Iris pigment epithelial cell (primary cell): ENCODE data around the gene XKR7.

Experiments
- DNase-seq: peaks from one replicate; pipeline ENCODE4 v3.0.0-alpha.2; 2011; ENCODE audit warnings: low read depth

Gene XKR7

DNA sequence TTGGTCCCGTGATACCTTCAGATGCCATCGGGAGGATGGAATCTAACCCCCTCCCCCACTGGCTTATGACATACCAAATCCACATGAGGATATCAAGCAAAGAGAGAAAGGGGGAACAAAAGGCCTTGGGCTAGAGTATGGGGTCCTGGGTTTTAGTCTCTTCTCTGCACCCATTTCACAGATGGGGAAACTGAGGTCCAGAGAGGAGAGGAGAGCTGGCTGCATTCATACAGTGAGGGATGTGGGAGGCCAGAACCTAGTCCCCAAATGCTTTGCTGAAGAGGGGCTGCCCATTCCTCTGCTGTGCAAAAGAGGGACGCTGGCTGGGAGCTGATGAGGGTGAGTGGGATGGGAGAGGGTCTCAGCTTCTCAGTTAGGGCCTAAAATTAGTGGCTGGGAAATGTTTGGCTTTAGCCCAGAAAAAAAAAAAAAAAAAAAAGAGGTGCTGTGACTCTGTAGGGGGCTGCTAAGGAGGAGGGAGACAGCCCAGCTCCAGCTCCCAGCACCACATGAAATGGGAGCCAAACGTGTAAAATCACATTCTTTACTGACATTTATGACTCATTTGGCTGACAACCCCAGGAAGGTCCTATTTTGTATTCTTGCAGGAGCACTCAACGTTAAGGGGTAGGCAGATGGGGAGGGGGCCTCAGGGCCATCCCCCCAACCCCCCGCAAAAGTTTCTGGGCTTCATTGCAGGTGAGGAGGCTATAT is 11.9 kb downstream of the XKR7 start:
- DNase-seq, result no peak

DNA sequence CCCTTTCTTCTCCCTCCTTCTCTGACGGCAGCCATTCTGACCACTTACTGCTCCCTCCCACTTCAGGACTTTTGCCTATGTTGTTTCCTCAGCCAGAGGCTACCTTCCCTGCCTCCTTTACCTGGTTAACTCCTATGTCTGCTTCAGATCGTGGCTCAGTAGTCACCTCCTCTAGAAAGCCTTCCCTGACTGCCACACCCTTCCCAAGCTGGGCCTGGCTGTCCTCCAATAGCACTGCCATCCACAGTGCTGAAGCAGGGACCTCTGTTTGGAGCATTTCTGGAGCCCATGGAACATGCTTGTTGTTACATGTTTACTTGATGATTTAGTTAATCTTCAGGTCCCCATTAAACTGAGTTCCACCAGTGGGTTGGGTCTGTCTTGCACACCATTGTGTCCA is 13.8 kb downstream of the XKR7 start:
- DNase-seq, result no peak

DNA sequence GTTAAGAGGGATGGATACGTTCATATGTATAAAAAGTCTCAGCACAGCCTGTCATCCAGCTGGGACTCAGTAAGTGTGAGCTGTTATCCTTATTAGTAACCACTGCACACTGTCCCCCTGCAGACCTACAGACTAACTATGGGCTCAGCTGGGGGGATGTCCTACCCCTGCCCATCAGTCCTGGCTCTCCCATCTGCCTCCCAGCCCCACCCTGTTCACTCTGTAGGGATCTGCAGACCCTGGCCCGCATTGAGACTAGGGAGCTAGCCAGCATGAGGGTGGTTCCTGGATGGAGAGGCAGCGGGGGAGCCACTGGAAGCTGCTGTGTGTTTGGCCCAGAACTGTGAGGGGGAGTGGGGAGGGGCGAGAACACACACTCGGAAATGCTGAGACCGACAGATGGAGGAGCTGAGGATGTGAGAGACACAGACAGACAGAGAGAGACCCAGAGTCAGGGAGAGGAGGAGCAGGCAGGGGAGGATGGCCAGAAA is 17.1 kb downstream of the XKR7 start:
- DNase-seq, result no peak

DNA sequence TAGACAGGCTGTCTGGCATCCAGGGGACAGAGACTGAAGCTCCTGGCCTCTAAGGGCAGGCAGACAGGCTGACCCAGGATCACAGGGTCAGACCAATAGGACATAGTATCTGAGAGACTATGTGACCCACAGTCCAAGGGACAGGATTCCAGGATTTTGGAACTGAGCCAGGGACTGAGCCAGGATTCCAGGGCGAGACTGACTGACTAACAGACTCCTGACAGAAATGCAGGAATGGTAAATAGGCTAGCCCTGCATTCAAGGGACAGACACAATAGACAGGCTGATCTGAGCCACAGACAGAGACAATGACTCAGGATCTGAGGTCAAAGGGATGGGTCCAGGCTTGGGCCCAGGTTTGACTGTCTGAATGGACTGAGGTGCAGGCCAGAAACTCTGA is 19.8 kb downstream of the XKR7 start:
- peak; percentile 12 for DNase-seq

DNA sequence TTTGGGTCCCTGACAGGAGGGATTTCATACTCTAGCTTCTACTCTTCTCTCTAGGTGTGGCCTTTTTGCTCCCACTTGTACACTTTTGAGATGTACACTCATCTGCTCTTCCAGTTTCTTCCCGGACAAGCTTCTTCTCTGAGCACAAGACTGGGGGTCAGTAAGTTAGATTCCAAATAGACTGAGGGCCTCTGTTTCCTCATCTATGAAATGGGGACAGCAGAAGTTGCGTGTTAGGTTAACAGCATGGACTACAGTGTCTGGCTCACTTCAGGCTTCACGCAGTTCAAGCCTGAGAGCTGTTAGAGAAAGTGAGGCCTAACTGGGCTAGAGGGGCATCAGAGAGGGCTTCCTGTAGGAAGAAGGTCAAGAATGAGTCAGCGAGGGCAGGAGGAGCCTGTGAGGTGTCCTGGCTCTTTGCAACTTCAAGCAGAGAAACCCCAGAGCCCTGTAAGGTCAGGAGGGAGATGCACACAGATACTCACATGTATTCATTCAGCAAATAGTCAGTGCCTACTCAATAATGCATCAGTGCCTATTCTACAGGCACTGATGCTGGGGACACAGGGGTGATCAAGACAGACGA is 20.6 kb downstream of the XKR7 start:
- DNase-seq, result no peak

DNA sequence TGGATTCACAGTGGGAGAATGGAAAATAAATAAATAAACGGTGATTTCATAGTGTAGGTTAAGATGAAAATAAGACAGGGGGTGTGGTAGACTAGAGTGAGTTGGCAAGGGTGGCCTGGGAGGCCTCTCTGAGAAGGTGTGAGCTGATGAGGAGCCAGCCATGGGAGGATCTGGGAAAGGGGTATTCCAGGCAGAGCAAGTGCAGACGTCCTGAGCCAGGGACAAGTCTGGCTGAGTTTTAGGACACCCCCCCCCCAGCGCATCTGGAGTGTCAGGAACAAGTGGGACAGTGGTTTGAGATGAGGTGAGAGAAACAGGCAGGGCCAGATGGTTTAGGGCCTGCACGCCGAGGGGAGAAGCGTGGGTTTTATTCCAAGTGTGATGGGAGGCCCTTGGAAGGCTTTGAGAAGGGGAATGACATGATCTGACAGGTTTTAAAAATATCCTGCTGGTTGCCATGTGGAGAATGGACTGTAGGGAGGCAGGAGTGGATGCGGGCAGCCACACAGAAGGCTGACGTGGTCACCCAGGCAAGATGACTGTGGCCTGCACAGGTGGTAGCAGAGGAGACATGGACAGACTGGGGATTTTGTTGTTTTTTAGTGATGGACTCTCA is 21.2 kb downstream of the XKR7 start:
- DNase-seq, result no peak

DNA sequence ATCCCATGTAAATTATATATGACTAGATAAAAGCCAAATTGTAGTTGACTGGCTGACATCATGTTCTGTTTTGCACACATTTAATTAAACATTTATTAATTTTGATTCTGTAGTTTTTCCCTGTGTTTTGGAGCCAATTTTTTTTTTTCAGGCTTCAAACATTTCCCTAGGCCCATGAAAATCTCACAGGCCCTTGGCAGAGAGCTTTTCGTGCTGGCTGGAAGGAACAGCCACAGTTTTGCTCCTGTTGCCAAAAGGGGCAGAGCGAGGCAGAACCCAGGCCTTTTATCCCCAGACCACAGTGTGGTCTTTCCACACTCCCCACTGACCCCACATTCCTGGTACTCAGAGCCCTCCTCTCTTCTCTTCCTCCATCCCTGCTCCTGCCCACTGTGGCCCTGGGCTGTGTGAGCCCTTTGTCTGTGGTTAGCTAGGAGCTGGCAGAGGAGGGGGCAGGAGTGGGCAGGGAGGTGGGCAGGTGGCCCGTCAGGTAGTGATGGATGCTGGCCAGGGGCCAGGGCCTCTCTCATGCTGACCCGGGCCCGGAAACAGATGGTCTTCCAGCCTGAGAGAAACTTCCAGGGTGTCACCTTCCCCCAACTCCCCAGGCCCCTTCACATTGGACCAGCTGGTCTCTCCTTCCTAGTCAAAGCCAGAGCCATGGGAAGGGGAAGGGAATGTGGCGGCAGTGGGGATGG is 22.8 kb downstream of the XKR7 start:
- DNase-seq, result no peak

DNA sequence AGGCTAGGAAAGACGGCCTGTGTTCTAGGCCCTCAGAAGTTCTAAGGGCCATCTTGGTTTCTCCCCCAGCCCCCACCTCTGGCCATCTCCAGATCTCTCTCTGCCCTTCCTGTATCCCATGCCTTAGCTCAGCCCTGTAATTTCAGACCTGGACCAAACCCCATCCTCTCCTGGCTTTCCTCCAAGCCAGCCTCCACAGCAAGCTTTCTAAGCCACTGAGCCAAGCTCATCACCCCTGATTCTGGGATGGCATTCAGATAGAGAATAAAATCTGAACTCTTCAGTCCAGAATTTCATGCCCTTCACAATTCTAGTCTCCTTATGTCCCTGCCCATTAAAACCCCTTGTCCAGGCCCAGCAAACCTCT is 23.4 kb downstream of the XKR7 start:
- DNase-seq, result no peak

DNA sequence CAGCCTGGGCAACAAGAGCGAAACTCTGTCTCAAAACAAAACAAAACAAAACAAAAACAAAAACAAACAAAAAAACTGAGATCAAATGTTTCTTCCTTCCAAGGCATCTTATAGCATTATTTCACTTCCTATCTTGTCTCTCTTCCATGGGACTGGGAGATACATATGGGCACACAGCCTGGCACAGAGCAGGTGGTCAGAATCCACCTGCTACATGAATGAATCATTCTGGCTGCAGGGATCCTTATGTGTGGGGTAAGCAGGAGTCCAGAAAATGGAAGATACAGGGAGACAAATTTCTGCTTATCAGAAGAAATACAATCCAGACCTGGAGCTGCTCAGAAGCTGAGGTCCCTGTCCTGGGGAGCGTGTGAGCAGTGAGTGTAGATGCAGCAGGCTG is 24.1 kb downstream of the XKR7 start:
- DNase-seq, result no peak

DNA sequence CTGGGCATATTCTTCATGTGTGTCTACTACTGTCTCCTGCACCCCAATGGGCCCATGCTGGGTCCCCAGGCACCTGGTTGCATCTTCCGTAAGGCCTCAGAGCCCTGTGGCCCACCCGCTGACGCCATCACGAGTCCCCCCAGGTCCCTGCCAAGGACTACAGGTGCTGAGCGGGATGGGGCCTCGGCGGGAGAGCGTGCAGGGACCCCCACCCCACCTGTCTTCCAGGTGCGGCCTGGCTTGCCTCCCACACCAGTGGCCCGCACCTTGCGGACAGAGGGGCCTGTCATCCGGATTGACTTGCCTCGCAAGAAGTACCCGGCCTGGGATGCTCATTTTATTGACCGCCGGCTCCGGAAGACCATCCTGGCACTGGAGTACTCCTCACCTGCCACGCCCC is 29.0 kb downstream of the XKR7 start:
- no peak for DNase-seq

DNA sequence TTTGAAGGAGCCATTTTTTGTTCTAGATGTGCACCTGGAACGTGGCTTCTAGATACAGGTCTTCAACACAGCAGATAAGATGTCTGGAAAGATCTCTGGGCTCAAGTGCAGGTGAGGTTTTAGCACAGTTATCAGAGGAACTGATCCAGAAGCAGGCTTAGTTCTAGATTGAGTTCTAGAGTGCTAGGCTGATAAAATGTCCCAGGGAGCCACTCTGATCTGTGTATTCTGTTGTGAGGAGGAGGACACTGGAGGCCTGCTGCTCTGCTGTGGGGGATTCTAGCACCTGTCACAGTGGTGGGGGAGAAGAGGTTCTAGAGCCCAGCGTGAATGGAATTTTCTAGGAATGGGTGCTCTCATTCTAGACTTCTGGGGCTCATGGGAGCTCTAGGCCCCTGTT is 30.3 kb downstream of the XKR7 start:
- DNase-seq, result no peak

DNA sequence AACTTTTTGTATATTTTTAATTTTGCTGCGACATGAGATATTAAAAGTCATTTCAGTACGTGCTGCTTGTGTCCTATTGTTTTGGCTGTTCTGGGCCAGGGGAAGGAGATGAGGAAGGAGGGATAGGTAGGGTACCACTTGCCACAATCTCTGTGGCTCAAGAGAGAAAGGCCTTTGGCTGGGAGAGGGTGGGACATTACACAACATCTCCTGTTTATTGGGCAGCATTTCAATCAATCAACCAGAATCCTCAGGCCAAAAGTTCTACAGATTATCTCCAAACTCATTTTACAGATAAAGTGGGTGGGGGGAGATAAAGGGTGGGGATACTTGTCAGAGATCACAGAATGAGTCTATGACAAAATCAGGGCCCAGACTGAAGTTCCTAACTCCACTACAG is 35.4 kb downstream of the XKR7 start:
- DNase-seq, result no peak

DNA sequence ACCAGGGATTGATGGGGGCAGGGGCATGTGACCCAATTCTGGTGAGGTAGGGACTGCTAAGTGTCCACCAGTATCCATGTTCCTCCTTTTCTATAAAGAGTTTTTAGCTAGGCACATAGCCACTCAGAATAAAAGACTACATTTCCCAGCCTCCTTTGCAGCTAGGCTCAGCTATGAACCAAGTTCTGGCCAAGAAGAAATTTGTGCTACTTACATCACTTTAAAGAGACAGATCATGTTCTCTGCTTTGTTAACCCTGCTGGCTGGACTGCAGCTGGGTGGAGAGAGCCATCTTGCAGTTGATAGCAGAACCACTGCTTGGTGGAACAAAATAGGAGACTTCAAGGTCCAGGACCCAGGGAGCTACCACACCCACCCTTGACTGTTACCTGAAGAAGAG is 37.0 kb downstream of the XKR7 start:
- peak; percentile 55 for DNase-seq

DNA sequence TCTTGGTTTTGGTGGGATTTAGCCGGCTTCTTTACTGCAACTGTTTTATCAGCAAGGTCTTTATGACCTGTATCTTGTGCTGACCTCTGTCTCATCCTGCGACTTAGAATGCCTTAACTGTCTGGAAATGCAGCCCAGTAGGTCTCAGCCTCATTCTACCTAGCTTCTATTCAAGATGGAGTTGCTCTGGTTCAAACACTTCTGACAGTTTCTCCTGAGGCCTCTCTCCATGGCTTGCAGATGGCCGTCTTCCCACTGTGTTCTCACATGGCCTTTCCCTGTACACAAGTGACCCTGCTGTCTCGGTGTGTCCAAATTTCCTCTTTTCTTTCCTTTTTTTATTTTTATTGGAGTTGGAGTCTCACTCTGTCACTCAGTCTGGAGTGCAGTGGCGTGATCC is 38.1 kb downstream of the XKR7 start:
- no peak for DNase-seq

DNA sequence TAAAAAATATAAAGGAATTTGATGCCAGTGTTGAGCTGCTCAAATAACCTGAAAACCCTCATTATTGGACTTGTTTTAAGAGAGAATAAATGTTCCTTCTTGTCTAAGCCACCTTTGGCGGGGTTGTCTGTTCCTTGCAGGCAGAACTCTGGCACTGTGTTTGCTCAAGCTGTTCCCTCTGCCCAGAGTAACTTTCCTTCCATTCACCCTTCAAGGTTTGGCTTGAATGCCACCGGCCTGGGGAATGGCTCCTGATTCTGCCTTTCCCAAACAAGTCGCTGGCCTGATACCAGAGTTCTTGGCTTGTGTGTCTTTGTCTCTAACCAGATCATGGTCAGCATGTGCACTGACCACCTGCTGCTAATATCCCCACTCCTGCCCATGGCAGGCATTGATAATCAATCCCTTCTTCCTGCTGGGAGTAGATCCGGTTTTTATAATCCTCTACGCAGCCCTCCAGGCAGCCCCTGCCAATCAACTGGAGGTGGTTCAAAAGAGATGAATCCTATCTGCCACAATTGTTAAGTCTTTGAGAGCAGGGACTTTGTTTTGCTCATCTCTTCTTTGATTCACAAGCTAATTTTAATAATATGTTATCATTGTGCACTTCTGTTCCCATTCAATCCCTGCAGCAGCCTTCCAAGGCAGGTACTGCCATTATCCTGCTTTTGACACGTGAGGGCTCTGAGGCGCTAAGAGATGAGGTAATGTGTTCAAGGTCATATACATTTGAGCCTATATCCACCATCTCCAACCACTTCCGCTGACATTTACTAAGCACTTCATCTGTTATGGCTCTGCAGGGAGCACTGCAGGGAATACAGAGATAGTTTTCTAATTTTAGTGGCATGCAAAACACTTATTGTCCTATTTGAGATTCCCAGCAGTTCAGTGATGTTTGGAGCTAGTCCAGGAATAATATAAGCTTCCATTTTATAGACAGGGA is 39.2 kb downstream of the XKR7 start:
- no peak for DNase-seq

DNA sequence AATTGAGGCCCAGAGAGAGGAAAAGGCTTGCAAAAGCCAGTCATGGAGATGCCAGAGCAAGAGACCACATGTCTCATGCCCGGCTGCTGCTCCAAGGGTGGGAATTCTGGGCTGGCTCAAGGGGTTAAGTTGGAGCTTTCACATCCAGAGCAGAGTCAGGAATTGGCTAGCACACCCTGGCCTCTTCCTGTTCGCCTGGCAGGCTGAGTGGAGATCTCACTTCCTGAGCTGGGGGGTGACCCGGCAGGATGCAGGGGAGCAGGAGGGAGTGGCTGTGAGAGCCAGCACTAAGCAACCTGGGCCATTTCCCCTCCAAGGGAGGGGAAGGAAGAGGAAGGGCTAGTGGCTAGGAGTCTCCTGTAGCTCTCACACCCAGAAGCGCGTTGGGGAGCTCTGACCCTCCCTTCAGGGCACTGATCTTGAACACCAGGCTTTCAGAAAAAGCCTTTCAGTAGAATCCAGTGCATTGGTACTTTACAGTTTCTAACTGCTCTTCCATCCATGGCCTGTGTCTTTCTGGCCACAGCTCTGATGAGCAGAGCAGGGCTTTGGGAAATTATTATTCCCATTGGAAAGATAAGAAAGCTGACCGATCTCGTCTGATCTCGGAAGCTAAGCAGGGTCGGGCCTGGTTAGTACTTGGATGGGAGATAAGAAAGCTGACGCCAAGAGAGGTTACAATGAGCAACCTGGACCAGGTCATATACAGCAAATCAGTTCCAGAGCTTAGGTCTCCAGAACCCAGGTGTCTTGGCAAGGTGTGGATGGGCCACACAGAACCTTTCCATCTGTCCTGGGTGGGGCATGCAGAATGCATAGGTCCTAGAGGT is 40.1 kb downstream of the XKR7 start:
- DNase-seq, result no peak

DNA sequence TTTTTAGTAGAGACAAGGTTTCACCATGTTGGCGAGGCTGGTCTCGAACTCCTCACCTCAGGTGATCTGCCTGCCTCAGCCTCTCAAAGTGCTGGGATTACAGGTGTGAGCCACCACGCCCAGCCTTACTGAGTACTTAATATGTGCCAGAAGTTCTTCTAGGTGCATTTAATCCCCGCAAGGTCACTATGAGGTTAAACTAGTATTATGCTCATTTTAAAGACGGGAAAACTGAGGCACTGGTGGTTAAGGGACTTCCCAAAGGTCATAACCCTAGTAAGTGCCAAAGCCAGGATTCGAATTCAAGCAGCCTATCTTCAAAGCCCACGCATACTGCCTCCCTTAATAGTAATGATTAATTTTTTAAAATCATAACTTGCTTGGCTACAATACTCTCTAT is 41.6 kb downstream of the XKR7 start:
- DNase-seq, result no peak

DNA sequence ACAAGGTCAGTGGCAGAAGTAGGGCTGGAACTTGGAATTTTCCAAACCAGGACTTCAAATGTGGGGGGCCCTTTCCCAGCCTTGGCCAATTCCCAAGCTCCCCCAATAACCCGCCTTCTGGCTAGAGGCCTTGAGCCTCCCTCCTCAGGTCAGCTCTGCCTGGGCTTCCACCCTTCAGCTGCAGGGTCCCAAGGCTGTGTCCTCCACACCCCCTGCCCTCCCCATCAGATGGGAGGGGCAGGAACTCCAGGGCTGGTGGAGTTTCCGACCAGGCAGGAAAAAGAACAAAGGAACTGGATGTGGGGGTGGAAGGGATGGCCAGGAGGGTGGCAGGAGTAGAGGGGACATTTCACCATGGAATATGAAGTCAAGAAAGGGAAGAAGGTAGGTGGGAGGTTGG is 42.1 kb downstream of the XKR7 start, which contains the start of gene CCM2L:
Gene CCM2L (plus strand): TSS at position 338 of the 400 bp plus-strand sequence. CDS start 17 bp downstream, at position 355.
- no peak for DNase-seq

DNA sequence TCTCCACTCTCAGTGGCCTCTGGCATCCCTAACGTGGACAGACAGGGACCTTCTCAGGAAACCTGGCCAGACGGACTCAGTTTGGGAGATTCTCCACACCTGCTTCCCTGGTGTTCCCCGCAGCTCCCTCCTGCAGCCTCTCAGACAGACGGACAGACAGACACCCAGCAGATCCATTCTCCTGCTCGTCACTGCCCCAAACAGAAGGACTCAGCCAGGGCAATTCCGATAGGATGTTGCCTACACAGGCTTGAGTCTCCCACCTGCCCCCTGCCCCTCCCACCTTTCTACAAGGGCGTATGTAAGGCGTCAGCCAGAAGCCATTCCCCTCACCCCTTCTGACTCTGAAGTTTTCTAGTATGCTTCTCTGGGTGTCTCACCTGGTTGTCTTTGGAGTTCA is 42.7 kb downstream of the XKR7 start:
- no peak for DNase-seq

DNA sequence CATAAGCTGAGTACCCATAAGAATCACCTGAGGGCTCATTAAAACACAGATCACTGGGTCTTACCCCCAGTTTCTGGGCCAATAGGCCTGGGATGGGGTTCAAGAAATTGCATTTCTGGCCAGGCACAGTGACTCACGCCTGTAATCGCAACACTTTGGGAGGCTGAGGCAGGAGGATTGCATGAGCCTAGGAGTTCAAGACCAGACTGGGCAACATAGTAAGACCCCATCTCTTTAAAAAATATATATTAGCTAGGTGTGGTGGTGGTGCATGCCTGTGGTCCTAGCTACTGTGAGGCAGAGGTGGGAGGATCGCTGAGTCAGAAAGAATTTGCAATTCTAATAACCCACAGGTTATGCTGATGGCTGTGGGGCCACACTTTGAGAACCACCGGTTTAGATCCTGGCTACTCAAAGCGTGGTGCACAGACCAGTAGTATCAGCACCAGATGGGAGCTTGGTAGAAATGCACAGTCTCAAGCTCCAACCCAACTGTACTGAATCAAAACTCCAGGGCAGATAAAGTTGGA is 44.3 kb downstream of the XKR7 start:
- no peak for DNase-seq

DNA sequence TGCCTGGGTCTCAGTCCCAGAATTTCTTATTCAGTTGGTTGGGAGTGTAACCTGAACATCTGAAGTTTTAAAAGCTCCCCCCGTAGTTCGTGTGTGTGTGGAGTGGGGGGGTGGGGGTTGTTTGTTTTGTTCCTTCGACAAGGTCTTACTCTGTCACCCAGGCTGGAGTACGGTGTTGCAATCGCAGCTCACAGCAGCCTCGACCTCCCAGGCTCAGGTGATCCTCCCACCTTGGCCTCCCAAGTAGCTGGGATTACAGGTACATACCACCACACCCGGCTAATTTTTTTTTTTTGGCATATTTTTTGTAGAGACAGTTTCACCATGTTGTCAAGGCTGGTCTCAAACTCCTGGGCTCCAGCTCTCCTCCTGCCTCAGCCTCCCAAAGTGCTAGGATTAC is 45.4 kb downstream of the XKR7 start:
- DNase-seq, result no peak
